ENCODE measurements around the gene CERT1.
"Not testable (repeated sequence)": the region's sequence is repeated elsewhere in the genome, so short reads cannot be mapped to it uniquely, and the experiment has no call there.

Gene CERT1

GRCh38 chr5:75356719-75357118, 154.7 kb downstream of the CERT1 start:
- DNase-seq (ENCODE audit: low read depth in 1 of 2, low spot score in 1 of 2), result no peak

- no peak for DNase-seq (ENCODE audit: low read depth in 1 of 2, low spot score in 1 of 2)
Measured at GRCh38 chr5:75355236-75355635, 156.2 kb downstream of the CERT1 start.

- DNase-seq (ENCODE audit: low read depth in 1 of 2, low spot score in 1 of 2), result no peak
Measured at GRCh38 chr5:75351139-75351926, 160.1 kb downstream of the CERT1 start.

- no peak for DNase-seq (ENCODE audit: low read depth in 1 of 2, low spot score in 1 of 2)
Measured at GRCh38 chr5:75349663-75350062, 161.8 kb downstream of the CERT1 start.

- no peak for DNase-seq (ENCODE audit: low read depth in 1 of 2, low spot score in 1 of 2)
Measured at GRCh38 chr5:75348241-75348640, 163.2 kb downstream of the CERT1 start.

- no peak for DNase-seq (ENCODE audit: low read depth in 1 of 2, low spot score in 1 of 2)
Measured at GRCh38 chr5:75342836-75343235, 168.6 kb downstream of the CERT1 start.

- DNase-seq (ENCODE audit: low read depth in 1 of 2, low spot score in 1 of 2), result no peak
Measured at GRCh38 chr5:75341934-75342333, 169.5 kb downstream of the CERT1 start.

GRCh38 chr5:75340714-75341478, 170.5 kb downstream of the CERT1 start:
- DNase-seq (ENCODE audit: low read depth in 1 of 2, low spot score in 1 of 2), result no peak

GRCh38 chr5:75338408-75338807, 173.0 kb downstream of the CERT1 start:
- no peak for DNase-seq (ENCODE audit: low read depth in 1 of 2, low spot score in 1 of 2)

- DNase-seq (ENCODE audit: low read depth in 1 of 2, low spot score in 1 of 2), result peak in 1 of 2 donors; percentile 8
Measured at GRCh38 chr5:75337366-75338021, 173.9 kb downstream of the CERT1 start.

GRCh38 chr5:75336615-75337336, 174.7 kb downstream of the CERT1 start, which contains the start of gene HMGCR:
HMGCR (plus strand) TSS chr5:75337220; CDS start chr5:75342606, 5,386 bp downstream.
- DNase-seq (ENCODE audit: low read depth in 1 of 2, low spot score in 1 of 2), result peak; percentile 90 to 94

GRCh38 chr5:75335952-75336614, 175.3 kb downstream of the CERT1 start:
- DNase-seq (ENCODE audit: low read depth in 1 of 2, low spot score in 1 of 2), result no peak

GRCh38 chr5:75335486-75335885, 175.9 kb downstream of the CERT1 start:
- no peak for DNase-seq (ENCODE audit: low read depth in 1 of 2, low spot score in 1 of 2)

GRCh38 chr5:75334413-75334812, 177.0 kb downstream of the CERT1 start:
- DNase-seq (ENCODE audit: low read depth in 1 of 2, low spot score in 1 of 2), result not testable (repeated sequence)

GRCh38 chr5:75333759-75334158, 177.7 kb downstream of the CERT1 start:
- DNase-seq (ENCODE audit: low read depth in 1 of 2, low spot score in 1 of 2), result not testable (repeated sequence)

GRCh38 chr5:75331095-75332090, 180.0 kb downstream of the CERT1 start:
- no peak for DNase-seq (ENCODE audit: low read depth in 1 of 2, low spot score in 1 of 2)

GRCh38 chr5:75330404-75330803, 181.0 kb downstream of the CERT1 start:
- DNase-seq (ENCODE audit: low read depth in 1 of 2, low spot score in 1 of 2), result no peak
